HG03575 (cell line): ENCODE measurements around the gene IGFBP5.

Source experiments
- ATAC-seq: cut with Tn5 transposase; IDR thresholded peaks from one replicate; pipeline ENCODE4 v1.9.1; 2021; ENCODE audit not compliant: unreplicated experiment, insufficient number of reproducible peaks, low FRiP score; ENCODE audit errors: extremely low read depth

The IGFBP5 gene

DNA sequence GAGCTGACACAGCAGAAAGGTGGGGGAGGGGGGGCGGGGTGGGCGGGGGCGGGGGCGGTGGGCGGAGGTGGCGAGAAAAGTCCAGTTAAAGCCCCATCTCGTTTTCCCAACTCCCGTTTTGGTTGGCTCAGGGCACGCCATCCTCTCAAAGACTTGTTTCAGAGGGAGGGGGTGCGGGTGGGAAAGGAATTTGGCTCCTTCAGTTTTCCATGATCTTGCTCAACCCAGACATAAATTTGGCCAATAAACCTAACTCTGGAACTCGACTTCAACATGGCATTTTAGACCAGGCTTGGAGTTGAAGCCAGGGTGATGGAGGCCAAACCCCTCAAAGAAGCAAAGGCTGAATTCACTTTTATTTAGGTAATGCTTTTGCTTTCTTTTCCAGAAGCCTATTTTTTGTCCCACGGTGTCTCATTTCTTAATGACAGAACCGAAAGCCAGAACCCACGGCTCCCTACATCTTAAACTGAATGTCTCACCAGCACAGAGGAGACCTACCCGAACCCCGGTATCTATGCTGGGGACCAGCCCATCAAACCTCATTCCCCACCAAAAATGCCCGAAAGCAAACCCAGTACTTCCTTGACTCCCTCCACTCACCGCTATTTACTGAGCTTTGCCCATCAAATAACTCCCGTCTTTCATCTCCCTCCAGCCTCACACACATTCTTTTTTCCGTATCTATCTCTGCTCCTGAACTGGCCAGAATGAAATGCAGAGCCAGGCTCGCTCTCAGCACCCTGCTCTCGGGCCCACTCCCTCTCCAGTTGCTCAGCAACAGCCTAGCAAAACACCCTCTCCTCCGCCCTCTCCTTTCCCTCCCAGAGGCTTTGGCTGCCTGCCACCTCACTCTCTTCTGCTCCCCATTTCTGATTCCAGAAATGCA lies 4.3 kb downstream of the IGFBP5 start:
- no peak for ATAC-seq

DNA sequence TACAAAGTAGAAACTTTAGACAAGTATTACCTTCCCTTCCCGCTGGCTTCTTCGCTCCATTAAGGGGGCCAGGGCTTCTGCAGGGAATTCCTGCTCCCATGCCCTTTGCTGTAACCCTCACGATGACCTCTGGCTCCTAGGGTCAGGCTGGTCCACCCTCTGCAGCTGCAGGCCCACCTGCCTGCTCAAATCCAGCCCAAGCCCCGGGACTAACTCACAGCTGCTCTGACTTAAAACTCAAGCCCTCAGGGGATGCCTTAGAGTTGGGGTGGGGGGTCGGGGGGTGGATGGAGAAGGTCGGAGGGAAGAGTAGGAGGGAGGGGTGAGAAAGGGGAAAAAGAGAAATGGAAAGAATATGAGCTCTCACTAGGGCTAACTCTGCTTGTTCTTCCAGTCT lies 4.9 kb downstream of the IGFBP5 start:
- ATAC-seq: no peak

DNA sequence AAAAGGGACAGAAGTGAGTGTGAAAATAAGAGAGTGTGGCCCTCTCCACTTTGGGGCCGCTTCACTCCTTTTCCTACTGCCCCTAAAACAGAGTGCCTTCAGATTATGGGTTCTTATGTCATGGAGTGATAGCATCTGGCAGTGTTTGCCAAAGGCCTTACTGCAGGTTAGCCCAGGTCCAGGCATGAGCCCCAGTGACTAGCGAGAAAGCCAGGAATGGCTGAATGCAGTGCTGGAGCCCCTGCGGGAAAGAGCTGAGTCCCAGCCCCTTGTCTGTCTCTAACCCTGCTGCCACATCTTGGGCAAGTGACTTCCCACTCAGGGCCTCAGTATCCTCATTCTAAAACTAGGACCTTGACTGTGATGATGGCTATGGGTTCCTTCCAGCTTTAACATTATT lies 6.0 kb downstream of the IGFBP5 start:
- ATAC-seq: no peak

DNA sequence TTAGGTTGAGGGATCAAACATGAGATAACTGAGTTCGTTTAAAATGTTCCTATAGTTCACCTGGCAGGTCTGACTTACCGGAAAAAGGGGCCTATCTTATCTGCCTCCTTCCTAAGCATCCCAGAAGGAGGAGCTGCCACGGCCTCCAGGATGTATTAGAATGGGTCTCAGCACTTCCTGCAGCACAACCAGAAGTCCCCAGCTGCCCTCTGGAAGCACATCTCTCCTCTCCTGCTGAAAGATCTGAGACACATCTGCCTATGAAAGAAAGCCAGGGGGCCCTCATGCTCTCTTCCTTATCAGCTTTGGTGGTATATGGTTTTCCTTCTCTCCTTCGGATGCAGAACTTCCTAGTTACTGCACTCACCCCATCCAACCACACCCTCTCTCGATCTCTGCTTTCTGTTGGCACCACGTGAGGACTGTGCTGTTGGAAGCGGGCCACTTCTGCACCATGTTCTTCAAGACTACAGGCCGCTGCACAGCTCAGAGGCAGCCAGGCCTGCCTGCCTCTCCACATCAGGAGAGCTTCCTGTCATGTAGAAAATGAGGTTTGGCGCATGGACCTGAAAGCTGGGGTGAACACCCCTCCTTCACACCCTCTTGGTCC lies 6.5 kb downstream of the IGFBP5 start:
- ATAC-seq: no peak

DNA sequence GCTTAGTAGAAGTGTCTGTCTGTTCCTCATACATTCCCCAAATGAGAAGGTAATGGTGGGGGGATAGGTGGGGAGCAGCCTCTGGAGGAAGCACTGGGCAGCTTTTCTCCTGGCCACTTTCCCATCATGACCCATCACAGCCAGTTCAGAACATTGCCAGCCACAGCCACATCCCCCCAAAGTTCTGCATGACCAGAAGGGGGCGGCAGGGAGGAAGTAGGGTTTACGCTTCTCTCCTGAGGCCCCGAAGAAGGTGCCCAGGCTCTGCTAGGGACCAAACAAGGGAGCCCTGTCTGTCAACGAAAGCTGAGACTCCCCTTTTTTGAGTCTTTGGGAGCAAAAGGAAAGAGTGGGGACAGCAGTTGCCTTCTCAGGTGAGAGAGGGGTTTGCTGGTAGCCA lies 7.7 kb downstream of the IGFBP5 start:
- ATAC-seq: no peak

DNA sequence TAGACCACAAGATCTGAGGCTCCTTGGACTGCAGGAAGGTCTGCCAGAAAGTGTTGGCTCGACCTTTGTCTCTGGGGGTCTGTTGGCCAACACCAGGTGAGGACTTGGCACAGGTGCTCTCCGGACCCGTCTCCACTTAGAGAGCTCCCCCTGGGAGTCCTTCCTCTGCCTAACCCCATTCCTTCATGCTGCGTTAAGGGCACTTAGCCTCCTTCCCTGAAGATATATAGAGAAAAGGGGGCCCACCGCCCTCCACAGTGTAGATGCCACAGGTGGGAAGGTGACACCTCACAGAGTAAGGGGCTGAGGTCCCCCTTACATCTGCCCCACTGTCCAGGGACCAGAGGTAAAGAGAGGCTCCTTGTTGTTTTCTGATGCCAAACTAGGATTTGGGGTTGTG lies 8.2 kb downstream of the IGFBP5 start:
- no peak for ATAC-seq

DNA sequence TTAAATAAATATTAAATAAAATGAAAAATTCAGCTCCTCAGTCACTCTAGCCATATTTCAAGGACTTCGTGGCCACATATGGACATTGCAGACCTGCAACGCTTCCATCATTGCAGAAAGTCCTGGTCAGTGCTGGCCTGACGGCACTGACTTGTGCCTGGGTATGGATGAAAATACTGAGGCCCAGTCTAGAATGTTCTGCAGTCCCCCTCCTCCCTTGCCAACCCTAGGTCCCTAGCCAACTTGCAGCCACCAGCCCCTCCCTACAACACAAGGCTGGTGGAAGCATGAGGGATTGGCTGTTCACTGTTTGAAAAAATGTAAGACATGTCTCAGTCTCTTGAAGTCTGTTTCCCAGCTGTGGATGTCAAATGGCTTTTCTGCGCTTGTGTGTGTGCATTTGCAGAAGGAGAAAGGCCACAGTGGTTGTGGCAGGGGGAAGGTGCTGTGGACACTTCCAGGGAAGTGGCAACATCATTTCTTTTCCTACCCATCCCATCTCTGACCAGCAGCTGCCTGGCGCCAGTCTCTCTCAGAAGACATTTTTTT lies 9.9 kb downstream of the IGFBP5 start:
- no peak for ATAC-seq

- ATAC-seq: no peak
Measured at GRCh38 chr2:216683846-216684245, 11.5 kb downstream of the IGFBP5 start.

GRCh38 chr2:216681683-216682082 lies 13.7 kb downstream of the IGFBP5 start:
- ATAC-seq: no peak

- ATAC-seq: no peak
Measured at GRCh38 chr2:216680951-216681629, 14.3 kb downstream of the IGFBP5 start.

GRCh38 chr2:216679658-216680024 lies 15.7 kb downstream of the IGFBP5 start:
- ATAC-seq: no peak

GRCh38 chr2:216678813-216679657 lies 16.3 kb downstream of the IGFBP5 start:
- ATAC-seq: no peak

DNA sequence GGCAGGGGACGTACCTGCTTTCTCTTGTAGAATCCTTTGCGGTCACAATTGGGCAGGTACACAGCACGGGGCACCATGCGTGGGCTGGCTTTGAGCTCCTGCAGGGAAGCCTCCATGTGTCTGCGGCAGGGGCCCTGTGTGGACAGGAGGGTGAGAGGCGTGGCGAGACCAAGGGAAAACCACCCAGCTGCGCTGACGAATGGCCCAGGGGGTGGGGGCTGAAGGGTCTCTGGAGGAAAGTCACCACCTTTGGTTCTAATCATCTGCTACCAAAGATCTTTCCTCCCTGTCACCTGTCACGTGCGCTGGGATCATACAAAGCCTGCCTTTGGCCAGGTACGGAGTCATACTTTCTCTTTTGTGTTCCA lies 17.3 kb downstream of the IGFBP5 start:
- no peak for ATAC-seq

GRCh38 chr2:216677439-216678097 lies 17.8 kb downstream of the IGFBP5 start:
- no peak for ATAC-seq

DNA sequence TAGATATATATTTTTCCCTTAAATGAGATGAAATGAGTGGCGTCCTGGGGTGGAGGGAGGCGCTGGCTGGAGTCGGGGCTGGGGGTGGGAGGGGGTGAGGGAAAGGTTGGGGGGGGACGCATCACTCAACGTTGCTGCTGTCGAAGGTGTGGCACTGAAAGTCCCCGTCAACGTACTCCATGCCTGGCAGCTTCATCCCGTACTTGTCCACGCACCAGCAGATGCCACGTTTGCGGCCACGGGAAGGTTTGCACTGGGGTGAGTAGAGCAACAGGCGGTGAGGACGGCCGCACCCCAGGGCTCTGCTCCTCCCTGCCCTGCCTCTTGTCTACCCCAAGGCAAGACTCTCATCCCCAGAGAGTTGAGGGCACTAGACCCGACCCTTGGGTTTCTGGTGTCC lies 18.7 kb downstream of the IGFBP5 start:
- no peak for ATAC-seq

DNA sequence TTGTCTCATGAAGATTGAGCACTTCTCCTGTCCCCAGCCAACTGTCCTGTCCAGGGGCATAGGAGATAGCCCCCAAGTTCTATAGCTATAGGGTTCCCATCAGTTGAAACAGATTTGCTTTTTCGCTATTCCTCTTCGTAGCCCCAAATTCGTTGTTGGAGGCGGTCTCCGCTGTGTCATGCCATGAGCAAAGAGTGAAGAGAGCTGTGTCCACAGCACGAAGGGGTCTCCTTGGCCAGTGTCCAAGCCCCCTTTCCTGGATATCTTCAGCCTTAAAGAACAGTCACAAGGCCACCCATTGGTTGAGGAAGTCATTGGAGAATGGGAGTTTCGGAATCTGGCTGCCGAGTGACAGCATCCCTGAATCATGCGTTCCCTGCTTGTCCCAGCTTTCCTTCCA lies 21.0 kb downstream of the IGFBP5 start:
- no peak for ATAC-seq

- ATAC-seq: no peak
Measured at GRCh38 chr2:216673609-216674008, 21.7 kb downstream of the IGFBP5 start.

DNA sequence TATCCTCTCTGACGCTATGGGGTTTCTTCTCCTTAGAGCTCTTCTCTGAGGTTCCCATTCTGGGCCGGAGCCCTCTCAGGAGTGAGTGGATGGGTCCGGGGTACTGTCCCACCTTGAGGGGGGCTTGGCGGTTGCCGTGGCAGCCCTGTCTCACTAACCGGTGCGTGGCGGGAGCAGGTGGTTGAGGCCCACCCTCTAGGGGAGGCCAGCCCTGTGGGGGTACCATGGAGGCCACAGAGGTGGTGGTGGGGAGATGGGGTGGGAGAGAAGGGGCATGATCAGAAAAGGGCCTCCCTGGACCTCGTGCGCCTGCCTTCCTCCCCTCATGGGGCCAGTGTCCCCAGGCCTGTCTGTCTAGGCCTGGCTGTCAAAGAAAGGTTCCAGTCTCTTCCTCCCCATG lies 22.3 kb downstream of the IGFBP5 start:
- ATAC-seq: no peak

- ATAC-seq: no peak
Measured at GRCh38 chr2:216672466-216672865, 22.9 kb downstream of the IGFBP5 start.
